Lower leg skin (tissue), 4 donors: ENCODE results near the gene SLC41A3. TPM values are rescaled to one million over a fixed set of nuclear protein-coding genes. Genes with fewer than 3 reads are reported as not detected.
A peak's percentile ranks its signal among the peaks of the same experiment; 100 is the strongest.

Experiments
- DNase-seq, 2 donors: peaks; one replicate each; pipeline ENCODE4 v3.0.0-alpha.2; 2019; ENCODE audit warnings: low spot score in 2 of 2
- H3K4me3 ChIP-seq: fragments of 200-600 bp; sonication (generic); 2 replicates; pipeline ENCODE4 v1.5.1; 2017; ENCODE audit warnings: mild to moderate bottlenecking, low read depth; ENCODE audit not compliant: poor library complexity, severe bottlenecking
- POLR2A ChIP-seq, 2 donors: fragments of 450-650 bp; IDR thresholded peaks; one replicate each; pipeline ENCODE4 v1.6.1; 2016 to 2017; ENCODE audit warnings: antibody characterized with exemption in 2 of 2, mild to moderate bottlenecking in 1 of 2, moderate library complexity in 1 of 2
- WGBS, 2 donors: methylation state at CpG; one replicate each; pipeline ENCODE4 v1.1.5; 2018; 5-methylcytosine and 5-hydroxymethylcytosine counted together
- intact Hi-C: fragments of 100-400 bp; cut with DNase I; formaldehyde crosslinking; loops from one replicate; pipeline ENCODE4 v1.15.0; 2023; ENCODE audit warnings: low total_unique reads
- total RNA-seq, 4 donors: library from RNA; depleted of rRNA; stranded (reverse); fragments of >200 nt; gene quantifications; one replicate each; pipeline ENCODE4 v1.1.0, GENCODE V29; 2016
- TF ChIP-seq, protein P1 (sequence below), 3 donors: fragments of 450-650 bp; IDR thresholded peaks; one replicate each; pipeline ENCODE4 v1.5.1; 2016; ENCODE audit warnings: antibody characterized with exemption in 3 of 3, mild to moderate bottlenecking in 3 of 3, moderate library complexity in 2 of 3

Gene SLC41A3
- total RNA-seq, 4 donors from 2014 or later, result 31.6 to 41.1 (median 37.3) TPM

DNA sequence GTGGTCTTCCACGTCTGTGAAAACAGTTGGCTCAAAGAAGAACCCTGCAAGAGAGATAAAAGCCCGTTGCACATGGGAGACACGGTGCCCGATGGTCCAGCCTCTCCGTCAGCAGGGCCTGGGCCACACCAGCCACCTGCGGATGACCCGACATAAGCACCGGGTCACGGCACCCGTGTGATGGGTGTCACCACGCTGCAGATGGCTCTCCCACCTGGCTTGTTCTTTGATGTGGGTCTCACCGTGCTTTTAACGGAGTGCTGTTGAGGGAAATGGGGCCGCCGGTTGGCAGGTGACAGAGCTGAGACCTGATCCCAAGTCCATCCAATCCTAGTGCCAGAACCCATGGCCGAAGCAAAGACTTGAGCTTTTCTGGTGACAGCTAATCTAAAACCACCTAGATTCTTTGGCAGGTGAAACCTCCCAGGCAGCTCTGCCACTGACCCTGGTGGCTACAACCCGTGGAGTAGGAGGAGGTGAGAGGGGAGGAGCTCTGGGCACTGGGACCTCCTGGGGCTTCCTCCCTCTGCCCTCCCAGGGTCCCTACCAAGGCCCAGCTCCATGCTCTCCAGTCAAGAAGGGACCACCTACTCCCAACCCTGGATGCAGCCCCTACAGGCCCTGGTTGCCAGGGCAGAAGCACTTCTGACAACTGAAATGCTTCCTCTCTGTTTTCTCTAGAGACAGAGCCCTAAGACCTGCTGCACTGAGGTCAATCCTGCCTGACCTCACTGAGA is 23.4 kb upstream of the SLC41A3 start:
- intact Hi-C loops, result no loop called here
- H3K4me3 ChIP-seq, result no peak overlapping the region
- WGBS, 2 donors, result 86 to 90% methylated on average over 16 to 17 of the region's 17 CpGs
- DNase-seq, result peak in 1 of 2 donors; percentile 76
- TF ChIP-seq POLR2A (IDR thresholded peaks at IDR 0.05), result no peak
- TF ChIP-seq, protein P1, sequence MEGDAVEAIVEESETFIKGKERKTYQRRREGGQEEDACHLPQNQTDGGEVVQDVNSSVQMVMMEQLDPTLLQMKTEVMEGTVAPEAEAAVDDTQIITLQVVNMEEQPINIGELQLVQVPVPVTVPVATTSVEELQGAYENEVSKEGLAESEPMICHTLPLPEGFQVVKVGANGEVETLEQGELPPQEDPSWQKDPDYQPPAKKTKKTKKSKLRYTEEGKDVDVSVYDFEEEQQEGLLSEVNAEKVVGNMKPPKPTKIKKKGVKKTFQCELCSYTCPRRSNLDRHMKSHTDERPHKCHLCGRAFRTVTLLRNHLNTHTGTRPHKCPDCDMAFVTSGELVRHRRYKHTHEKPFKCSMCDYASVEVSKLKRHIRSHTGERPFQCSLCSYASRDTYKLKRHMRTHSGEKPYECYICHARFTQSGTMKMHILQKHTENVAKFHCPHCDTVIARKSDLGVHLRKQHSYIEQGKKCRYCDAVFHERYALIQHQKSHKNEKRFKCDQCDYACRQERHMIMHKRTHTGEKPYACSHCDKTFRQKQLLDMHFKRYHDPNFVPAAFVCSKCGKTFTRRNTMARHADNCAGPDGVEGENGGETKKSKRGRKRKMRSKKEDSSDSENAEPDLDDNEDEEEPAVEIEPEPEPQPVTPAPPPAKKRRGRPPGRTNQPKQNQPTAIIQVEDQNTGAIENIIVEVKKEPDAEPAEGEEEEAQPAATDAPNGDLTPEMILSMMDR (IDR thresholded peaks at IDR 0.05), result no peak

DNA sequence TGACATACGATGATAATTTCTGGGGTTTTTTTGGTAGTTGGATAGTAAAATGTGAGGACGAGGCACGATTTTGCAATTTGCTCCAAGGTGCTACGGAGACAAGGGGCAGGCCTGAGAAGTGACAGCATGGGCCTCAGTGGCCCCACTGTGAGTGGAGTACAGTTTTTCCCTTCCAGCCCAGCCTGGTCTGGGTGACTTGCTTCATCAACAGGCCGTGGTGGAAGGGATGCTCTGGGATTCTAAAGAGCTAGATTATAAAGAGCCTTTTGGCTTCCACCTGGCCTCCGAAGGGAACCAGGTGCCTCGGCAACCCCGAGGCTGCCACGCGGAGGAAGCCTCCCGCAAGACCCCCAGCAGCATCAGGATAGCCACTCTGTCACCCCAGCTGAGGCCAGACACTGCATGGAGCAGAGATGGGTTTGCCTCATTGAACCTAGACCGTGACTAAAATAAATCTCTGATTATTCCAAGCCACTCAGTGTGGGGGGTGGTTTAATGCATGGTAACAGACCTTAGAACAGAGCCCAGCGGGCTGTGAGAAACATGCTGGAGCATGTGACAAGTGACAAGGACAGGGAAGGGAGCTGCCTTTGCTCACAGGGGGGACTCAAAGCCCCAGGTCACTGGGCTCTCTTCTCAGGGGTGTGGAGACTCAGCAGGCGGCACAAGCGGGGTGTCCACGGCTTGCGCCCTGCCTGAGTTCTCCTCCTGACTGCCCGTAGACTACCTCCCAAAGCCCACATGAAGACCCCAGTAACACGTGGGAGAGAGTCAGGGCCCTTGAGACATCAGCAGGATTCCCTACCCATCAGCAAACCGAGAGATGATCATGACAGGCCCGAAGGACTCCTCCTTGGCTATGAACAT is 22.6 kb upstream of the SLC41A3 start:
- intact Hi-C loops, result no loop called here
- no peak overlapping the region for H3K4me3 ChIP-seq
- TF ChIP-seq POLR2A (IDR thresholded peaks at IDR 0.05), result no peak
- TF ChIP-seq, protein P1 (IDR thresholded peaks at IDR 0.05), result no peak
- DNase-seq, result peak in 1 of 2 donors; percentile 70
- 92% methylated on average over 17 to 21 of the region's 21 CpGs for WGBS, 2 donors

DNA sequence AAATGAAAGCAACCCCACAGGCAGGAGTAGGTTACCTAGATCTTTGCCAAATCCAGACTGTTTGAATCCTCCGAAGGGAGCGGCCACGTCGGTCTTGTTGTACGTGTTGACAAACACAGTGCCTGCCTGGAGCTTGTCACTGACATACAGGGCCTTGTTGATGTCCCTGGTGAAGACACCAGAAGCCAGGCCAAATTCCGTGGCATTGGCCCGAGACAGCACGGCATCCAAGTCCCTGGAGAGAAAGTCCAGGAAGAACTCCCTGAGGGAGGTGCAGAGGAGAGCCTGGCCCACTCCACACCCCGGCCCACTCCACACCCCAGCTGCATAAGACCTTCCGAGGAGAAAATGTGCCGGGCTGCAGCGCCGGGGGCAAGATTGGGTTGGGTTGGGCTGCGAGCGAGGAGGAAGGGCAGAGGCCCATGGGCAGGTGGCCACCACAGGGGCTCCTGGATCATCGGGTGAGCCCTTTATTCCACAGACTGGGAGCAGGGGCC is 21.8 kb upstream of the SLC41A3 start:
- no peak overlapping the region for H3K4me3 ChIP-seq
- intact Hi-C loops, result no loop called here
- DNase-seq, result peak in 1 of 2 donors; percentile 74
- TF ChIP-seq, protein P1 (IDR thresholded peaks at IDR 0.05), result no peak
- TF ChIP-seq POLR2A (IDR thresholded peaks at IDR 0.05), result no peak
- WGBS, 2 donors, result 92 to 93% methylated on average over 16 of the region's 16 CpGs

DNA sequence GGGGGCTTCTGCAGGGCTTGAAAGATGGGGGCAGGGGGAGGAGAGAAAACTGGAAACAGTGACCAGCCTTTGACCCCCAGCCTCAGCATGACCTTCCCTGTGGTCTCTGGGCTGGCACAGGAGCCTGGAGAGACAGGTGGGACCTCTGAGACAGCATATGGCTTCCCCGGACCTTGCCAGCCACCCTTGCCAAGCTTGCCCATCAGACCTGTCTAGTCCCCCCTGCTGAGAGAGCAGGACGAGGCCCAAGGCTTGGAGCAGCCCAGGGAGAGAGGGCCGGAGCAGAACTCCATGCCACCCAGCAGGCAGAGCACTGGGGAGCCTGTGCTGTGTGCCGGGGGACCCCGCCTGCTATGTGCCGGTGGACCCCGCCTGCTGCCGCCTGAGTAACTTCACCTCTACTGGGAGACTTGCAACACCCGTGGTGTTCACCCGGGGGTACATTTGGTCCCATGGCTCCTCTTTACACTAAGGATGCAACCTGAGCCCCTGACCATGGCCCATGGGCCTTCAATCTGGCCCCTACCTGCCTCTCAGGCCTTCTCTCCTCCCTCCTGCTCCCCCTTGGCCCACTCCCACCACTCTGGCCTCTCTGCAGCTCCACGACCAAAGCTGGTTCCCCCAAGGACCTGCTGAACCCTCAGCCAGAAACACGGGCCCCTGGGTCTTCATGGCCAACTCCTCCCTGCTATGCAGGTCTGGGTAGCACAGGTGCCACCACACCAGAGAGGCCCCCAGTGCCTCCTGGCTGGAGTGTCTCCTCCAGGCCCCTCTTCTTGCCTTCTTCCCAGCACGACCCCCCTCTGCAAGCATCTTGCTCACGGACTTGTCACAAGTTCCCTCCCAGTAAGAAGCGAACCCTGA is 21.1 kb upstream of the SLC41A3 start:
- TF ChIP-seq, protein P1 (IDR thresholded peaks at IDR 0.05), result no peak
- no peak for TF ChIP-seq POLR2A (IDR thresholded peaks at IDR 0.05)
- DNase-seq, result peak; percentile 7 to 61
- no peak overlapping the region for H3K4me3 ChIP-seq
- 96% methylated on average over 14 to 15 of the region's 15 CpGs for WGBS, 2 donors
- intact Hi-C loops, result no loop called here

DNA sequence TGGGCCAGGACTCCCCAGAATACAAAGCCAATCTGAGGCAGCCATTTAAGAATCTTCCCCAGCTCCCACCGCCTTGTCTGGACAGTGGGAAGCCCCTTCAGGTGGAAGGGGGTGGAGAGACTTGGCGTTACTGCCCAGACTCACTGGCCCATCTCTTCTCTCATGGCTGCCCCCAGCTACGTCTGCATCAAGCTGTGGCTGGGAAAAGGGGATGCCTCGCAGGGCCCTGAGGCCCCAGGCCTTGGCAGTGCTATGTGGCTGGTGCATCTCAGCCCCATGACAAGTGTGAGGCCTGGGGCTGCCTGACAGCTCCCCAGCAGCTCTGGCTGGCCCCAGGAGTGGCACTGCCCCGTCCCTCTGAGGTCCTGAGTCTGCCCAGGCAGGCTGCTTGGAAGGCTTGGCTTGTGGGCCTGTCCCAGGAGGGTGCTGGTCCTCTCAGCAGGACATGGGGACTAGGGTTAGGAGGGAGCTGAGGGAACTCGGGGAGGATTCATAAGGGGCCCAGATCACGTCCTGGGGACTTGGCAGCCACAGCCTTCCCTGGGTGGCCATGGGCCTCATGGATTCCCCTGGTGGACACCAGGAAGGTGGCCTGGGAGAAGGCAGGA is 20.2 kb upstream of the SLC41A3 start:
- DNase-seq, result peak in 1 of 2 donors; percentile 81
- no peak overlapping the region for H3K4me3 ChIP-seq
- intact Hi-C loops, result no loop called here
- no peak for TF ChIP-seq POLR2A (IDR thresholded peaks at IDR 0.05)
- TF ChIP-seq, protein P1 (IDR thresholded peaks at IDR 0.05), result no peak
- WGBS, 2 donors, result 92 to 95% methylated on average over 7 of the region's 7 CpGs
